ENCODE results near the gene SYP. TPM values are rescaled to one million over a fixed set of nuclear protein-coding genes. Genes with fewer than 3 reads are reported as not detected.

The SYP gene
- total RNA-seq, 1 donor from 2014 or later = 0.82 TPM

GRCh38 chrX:49212209-49212608 is 12.2 kb upstream of the SYP start:
- POLR2A ChIA-PET = no interaction called here
- no peak for DNase-seq
- H3K4me3 Mint-ChIP-seq = no peak overlapping the region
- CTCF ChIA-PET = no interaction called here
- H3K36me3 Mint-ChIP-seq (ENCODE audit: low read depth) = peaks cover 1% of the 10 kb centered on the region
- no peaks in the 10 kb centered on the region for H3K9me3 Mint-ChIP-seq
- H3K27ac Mint-ChIP-seq = no peak overlapping the region
- no peaks in the 10 kb centered on the region for H3K27me3 Mint-ChIP-seq
- H3K4me1 Mint-ChIP-seq = no peaks in the 10 kb centered on the region
- ATAC-seq (ENCODE audit: low read depth) = no peak
- no peak for TF ChIP-seq CTCF (IDR thresholded peaks at IDR 0.05)
- intact Hi-C loops (cut with micrococcal nuclease) = no loop called here

- TF ChIP-seq CTCF (IDR thresholded peaks at IDR 0.05) = no peak
Observed at GRCh38 chrX:49211074-49211473, 11.1 kb upstream of the SYP start.

GRCh38 chrX:49210406-49210805 is 10.4 kb upstream of the SYP start:
- Mint-ChIP-seq H3K27me3 (no peaks in the 10 kb centered on the region), H3K4me3 (no peak overlapping the region), H3K4me1 (no peaks in the 10 kb centered on the region), H3K36me3 (ENCODE audit: low read depth) (peaks cover 1% of the 10 kb centered on the region), H3K27ac (no peak overlapping the region), H3K9me3 (no peaks in the 10 kb centered on the region)
- ATAC-seq (ENCODE audit: low read depth) (no peak), DNase-seq (no peak)
- ChIA-PET POLR2A (no interaction called here), CTCF (no interaction called here)
- intact Hi-C loops (cut with micrococcal nuclease) = no loop called here
- TF ChIP-seq CTCF (IDR thresholded peaks at IDR 0.05) = no peak

More at GRCh38 chrX:49211074-49211473, 11.1 kb upstream of the SYP start:
- no peaks in the 10 kb centered on the region for H3K9me3 Mint-ChIP-seq
- H3K4me1 Mint-ChIP-seq = no peaks in the 10 kb centered on the region
- ChIA-PET CTCF (no interaction called here), POLR2A (no interaction called here)
- intact Hi-C loops (cut with micrococcal nuclease) = no loop called here
- DNase-seq (no peak), ATAC-seq (ENCODE audit: low read depth) (no peak)
- H3K27ac Mint-ChIP-seq = no peak overlapping the region
- H3K27me3 Mint-ChIP-seq = no peaks in the 10 kb centered on the region
- peaks cover 1% of the 10 kb centered on the region for H3K36me3 Mint-ChIP-seq (ENCODE audit: low read depth)
- H3K4me3 Mint-ChIP-seq = no peak overlapping the region

- Mint-ChIP-seq H3K9me3 (no peaks in the 10 kb centered on the region), H3K27ac (no peak overlapping the region), H3K4me1 (no peaks in the 10 kb centered on the region), H3K4me3 (no peak overlapping the region), H3K36me3 (ENCODE audit: low read depth) (no peaks in the 10 kb centered on the region), H3K27me3 (no peaks in the 10 kb centered on the region)
- ChIA-PET POLR2A (no interaction called here), CTCF (no interaction called here)
- ATAC-seq (ENCODE audit: low read depth) (no peak), DNase-seq (no peak)
- TF ChIP-seq CTCF (IDR thresholded peaks at IDR 0.05) = no peak
- intact Hi-C loops (cut with micrococcal nuclease) = no loop called here
Observed at GRCh38 chrX:49209434-49210251, 9.7 kb upstream of the SYP start.

GRCh38 chrX:49208399-49208798 is 8.4 kb upstream of the SYP start:
- no peak for ATAC-seq (ENCODE audit: low read depth)
- H3K4me3 Mint-ChIP-seq = no peak overlapping the region
- CTCF ChIA-PET = no interaction called here
- no peaks in the 10 kb centered on the region for H3K4me1 Mint-ChIP-seq
- H3K27ac Mint-ChIP-seq = no peak overlapping the region
- no peaks in the 10 kb centered on the region for H3K9me3 Mint-ChIP-seq
- DNase-seq = no peak
- no peak for TF ChIP-seq CTCF (IDR thresholded peaks at IDR 0.05)
- no peaks in the 10 kb centered on the region for H3K27me3 Mint-ChIP-seq
- no peaks in the 10 kb centered on the region for H3K36me3 Mint-ChIP-seq (ENCODE audit: low read depth)
- POLR2A ChIA-PET = interaction anchor here (0.7 kb wide), 1 partner anchor 42 kb away, joined by 3 read pairs; no protein-coding TSS in a partner anchor
- intact Hi-C loops (cut with micrococcal nuclease) = no loop called here
